ENCODE data around the gene UBP1.
A peak's percentile ranks its signal among the peaks of the same experiment; 100 is the strongest.
"Not testable (repeated sequence)": the region's sequence is repeated elsewhere in the genome, so short reads cannot be mapped to it uniquely, and the experiment has no call there.

Gene UBP1

DNA sequence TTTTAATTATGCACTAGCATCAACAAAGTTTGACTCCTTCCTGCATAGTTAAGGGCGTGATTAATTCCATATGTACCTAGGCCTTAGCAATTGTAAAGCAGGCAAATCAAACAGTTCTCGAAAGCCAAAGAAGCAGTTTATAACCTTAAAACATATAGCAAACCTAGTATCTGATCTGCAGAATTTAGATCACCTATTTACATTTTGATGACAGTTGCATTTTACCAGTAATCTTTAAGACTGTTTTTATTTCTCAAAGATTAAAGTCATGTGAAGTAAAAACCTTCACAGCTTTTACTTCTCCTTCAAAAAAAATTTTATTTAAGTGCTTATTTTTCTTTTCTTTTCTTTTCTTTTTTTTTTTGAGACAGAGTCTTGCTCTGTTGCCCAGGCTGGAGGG is 20.9 kb upstream of the UBP1 start:
- H3K4me3 ChIP-seq (replicated peaks; ENCODE audit: low read depth, low read length) = no peak overlapping the region
- DNase-seq (ENCODE audit: low read depth) = no peak
- TF ChIP-seq, protein P1, sequence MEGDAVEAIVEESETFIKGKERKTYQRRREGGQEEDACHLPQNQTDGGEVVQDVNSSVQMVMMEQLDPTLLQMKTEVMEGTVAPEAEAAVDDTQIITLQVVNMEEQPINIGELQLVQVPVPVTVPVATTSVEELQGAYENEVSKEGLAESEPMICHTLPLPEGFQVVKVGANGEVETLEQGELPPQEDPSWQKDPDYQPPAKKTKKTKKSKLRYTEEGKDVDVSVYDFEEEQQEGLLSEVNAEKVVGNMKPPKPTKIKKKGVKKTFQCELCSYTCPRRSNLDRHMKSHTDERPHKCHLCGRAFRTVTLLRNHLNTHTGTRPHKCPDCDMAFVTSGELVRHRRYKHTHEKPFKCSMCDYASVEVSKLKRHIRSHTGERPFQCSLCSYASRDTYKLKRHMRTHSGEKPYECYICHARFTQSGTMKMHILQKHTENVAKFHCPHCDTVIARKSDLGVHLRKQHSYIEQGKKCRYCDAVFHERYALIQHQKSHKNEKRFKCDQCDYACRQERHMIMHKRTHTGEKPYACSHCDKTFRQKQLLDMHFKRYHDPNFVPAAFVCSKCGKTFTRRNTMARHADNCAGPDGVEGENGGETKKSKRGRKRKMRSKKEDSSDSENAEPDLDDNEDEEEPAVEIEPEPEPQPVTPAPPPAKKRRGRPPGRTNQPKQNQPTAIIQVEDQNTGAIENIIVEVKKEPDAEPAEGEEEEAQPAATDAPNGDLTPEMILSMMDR (IDR thresholded peaks at IDR 0.05; ENCODE audit: low read length, missing control alignments) = no peak

DNA sequence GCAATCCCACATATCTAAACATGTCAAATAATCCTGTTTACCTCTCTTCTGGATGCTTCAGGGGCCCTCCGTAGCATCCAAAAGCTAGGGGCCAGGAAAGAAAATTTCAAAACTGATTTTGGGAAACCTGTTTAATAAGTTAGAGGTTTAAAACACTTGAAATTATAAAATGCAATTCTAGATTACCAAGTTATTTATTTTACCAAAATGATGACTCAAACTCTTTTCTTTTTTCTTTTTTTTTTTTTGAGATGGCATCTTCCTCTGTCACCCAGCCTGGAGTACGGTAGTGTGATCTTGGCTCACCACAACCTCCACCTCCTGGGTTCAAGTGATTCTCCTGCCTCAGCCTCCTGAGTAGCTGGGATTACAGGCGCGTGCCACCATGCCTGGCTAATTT is 19.4 kb upstream of the UBP1 start:
- H3K4me3 ChIP-seq (replicated peaks; ENCODE audit: low read depth, low read length); DNase-seq (ENCODE audit: low read depth): not testable (repeated sequence)

DNA sequence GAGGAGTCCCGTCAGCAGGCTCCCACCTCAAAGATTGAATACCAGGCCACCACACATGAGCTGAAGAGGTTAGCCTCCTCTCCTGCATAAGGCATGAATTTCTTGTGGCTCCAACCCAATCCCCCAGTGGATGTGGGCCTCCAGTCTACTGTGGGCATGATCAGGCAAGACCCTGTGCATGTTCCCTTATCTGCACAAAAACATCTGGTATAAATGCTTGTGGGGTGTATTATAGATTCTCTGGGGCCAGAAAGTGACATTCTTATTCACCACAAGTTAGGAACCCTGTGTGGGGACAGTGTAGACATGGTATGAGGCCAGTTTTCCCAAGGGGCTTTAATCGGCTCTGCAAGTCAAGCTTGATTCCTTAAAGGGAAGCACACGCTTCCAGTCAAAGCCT is 18.2 kb upstream of the UBP1 start:
- TF ChIP-seq, protein P1 (IDR thresholded peaks at IDR 0.05; ENCODE audit: low read length, missing control alignments) = no peak
- DNase-seq (ENCODE audit: low read depth) = no peak
- no peak overlapping the region for H3K4me3 ChIP-seq (replicated peaks; ENCODE audit: low read depth, low read length)

DNA sequence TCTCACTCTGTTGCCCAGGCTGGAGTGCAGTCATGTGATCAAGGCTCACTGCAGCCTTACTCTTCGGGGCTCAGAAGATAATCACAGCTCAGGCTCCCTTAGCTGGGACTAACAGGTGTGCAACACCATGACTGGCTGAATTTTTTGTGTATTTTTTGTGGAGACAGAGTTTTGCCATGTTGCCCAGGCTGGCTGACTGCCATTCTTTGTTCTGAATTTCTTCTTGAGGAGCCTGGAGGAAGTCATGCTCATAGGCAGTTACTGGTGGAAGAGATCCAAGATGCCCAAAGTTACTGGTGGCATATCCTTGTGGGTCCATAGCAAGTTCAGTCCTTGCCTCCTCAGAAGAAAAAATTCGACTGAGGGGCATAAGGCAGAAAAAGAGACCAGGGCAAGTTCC is 16.6 kb upstream of the UBP1 start:
- DNase-seq (ENCODE audit: low read depth) = peak; percentile 11
- no peak overlapping the region for H3K4me3 ChIP-seq (replicated peaks; ENCODE audit: low read depth, low read length)
- TF ChIP-seq, protein P1 (IDR thresholded peaks at IDR 0.05; ENCODE audit: low read length, missing control alignments) = no peak

DNA sequence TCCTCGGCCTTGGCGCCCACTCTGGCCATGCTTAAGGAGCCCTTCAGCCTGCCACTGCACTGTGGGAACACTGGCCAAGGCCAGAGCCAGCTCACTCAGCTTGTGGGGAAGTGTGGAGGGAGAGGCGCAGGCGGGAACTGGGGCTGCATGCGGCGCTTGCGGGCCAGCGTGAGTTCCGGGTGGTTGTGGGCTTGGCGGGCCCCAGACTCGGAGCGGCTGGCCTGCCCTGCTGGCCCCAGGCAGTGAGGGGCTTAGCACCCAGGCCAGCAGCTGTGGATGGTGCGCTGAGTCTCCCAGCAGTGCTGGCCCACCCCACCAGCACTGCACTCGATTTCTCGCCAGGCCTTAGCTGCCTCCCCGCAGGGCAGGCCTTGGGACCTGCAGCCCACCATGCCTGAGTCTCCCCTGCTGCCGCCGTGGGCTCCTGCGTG is 13.1 kb upstream of the UBP1 start:
- DNase-seq (ENCODE audit: low read depth) = no peak
- no peak overlapping the region for H3K4me3 ChIP-seq (replicated peaks; ENCODE audit: low read depth, low read length)
- TF ChIP-seq, protein P1 (IDR thresholded peaks at IDR 0.05; ENCODE audit: low read length, missing control alignments) = no peak

DNA sequence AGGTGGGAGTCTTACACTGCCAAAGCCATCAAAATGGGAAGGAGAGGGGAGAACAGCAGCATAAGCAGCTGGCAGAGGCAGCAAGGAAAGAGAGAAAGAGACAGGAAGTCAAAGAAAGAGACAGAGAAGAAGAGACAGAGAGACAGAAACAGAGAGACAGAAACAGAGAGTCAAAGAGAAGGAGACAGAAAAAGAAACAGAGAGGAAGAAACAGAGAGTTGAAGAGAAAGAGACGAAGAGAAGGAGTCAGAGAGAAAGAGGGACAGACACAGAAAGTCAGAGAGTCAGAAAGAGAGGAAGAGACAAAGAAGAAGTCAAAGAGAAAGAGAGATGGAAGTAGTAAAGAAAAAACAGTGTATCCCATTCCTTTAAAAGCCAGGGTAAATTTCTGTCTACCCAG is 11.8 kb upstream of the UBP1 start:
- not testable (repeated sequence) for DNase-seq (ENCODE audit: low read depth); H3K4me3 ChIP-seq (replicated peaks; ENCODE audit: low read depth, low read length)

DNA sequence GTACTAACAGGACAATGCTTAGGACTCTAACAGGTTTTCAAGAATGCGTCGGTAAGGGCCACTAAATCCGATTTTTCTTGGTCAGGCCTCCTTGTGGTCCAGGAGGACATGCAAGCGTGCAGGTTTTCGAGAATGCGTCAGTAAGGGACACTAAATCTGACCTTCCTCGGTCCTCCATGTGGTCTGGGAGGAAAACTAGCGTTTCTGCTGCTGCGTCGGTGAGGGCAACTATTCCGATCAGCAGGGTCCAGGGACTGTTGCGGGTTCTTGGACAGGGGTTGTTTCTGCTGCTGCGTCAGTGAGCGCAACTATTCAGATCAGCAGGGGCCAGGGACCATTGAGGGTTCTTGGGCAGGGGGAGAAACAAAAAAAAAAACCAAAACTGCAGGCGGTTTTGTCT is 7.8 kb upstream of the UBP1 start:
- no peak overlapping the region for H3K4me3 ChIP-seq (replicated peaks; ENCODE audit: low read depth, low read length)
- DNase-seq (ENCODE audit: low read depth) = no peak
- TF ChIP-seq, protein P1 (IDR thresholded peaks at IDR 0.05; ENCODE audit: low read length, missing control alignments) = no peak

DNA sequence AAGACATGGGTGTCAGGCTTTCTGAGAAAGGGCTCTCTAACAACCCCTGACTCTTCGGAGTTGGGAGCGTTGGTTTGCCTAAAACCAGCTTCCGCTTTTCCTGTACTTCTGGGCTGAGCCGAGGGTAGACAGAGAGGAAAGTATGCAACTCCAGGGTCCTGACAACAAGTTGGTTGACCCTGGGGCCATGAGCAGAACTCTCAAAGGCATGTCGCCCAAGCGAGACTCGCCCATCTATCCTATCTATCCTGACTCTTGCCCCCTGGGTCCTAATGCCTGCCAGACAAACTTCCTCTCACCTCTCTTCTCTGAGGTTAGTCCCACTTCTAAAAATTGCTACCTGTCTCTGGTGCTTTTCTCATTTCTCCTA is 7.0 kb upstream of the UBP1 start:
- not testable (repeated sequence) for DNase-seq (ENCODE audit: low read depth); H3K4me3 ChIP-seq (replicated peaks; ENCODE audit: low read depth, low read length)

DNA sequence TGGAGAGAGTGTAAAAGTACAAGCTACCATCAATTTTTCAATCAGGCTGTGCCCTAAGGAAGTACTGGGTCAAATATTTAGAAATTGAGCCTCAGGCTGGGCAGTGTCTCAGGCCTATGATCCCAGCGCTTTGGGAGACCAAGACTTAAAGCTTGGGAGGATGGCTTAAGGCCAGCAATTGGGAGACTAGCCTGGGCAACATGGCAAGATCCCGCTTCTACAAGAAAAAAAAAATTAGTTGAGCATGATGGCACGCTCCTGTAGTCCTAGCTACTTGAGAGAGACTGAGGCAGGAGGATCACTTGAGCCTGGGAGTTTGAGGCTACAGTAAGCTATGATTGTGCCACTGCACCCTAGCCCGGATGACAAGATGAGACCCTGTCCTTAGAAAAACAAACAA is 2.0 kb upstream of the UBP1 start:
- TF ChIP-seq, protein P1 (IDR thresholded peaks at IDR 0.05; ENCODE audit: low read length, missing control alignments) = no peak
- DNase-seq (ENCODE audit: low read depth) = no peak
- H3K4me3 ChIP-seq (replicated peaks; ENCODE audit: low read depth, low read length) = no peak overlapping the region

Data from fibroblast of pulmonary artery (primary cell).